HG03175 (cell line): ENCODE measurements around the gene FAM222A.

Experiments
- ATAC-seq: cut with Tn5 transposase; IDR thresholded peaks from one replicate; pipeline ENCODE4 v1.9.1; 2021; ENCODE audit warnings: mild to moderate bottlenecking, moderate library complexity; ENCODE audit not compliant: unreplicated experiment

Gene FAM222A

DNA sequence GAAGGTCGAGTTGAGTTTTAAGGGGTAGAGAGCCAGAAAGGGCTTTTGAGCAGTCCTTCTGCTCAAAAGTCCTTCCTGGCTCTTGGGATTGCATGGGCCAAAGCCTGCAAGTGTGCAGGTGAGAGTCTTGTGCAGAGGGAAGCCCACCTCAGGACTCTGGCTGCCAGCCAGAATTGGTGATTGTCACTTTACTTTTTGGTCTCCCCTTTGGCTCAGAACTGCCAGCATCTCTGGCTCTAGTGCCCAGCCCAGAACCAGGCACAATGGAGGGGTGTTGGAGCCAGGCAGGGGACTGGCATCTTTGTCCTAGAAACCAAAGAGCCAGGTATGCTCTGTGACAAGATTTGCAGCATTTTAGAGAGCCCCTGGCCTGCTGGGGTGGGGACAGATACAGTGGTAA is 23.5 kb downstream of the FAM222A start:
- no peak for ATAC-seq

DNA sequence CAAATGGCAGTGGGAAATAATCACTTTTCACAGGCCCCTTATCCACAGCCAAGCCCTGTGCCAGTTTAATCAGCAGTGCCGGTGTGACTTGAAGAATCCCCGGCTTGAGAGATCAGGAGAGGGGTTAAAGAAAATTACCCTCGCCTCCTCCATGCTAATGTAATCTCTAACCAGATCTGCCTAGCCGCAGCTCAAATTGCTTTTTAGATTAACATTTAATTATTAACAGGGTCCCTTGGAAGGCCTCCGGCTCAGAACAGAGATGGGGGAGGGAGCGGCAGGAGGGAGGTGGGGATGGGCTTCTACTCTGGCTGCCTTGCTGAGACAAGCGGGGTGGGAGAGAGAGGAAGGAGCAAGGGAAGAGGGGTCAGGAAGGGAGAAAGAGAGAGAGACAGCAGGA is 24.0 kb downstream of the FAM222A start:
- no peak for ATAC-seq

DNA sequence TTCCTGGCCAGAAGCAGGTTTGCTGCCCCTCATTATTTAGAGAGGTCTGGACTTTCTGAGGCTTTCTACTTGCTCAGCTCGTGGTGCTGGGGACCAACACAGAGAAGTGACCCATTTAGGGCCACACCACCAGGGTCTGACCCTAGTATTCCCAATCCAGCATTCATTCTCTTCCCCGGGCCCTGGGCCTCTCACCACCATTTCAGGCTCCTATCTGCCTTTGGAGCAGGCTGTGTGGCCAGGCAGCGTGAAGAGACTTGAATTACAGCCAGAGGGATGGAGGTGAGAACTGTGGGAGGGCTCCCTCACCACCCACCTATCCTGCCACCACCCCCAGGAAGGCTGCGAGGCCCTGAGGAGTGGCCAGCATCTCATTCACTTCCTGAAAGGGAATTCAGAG is 24.6 kb downstream of the FAM222A start:
- no peak for ATAC-seq

DNA sequence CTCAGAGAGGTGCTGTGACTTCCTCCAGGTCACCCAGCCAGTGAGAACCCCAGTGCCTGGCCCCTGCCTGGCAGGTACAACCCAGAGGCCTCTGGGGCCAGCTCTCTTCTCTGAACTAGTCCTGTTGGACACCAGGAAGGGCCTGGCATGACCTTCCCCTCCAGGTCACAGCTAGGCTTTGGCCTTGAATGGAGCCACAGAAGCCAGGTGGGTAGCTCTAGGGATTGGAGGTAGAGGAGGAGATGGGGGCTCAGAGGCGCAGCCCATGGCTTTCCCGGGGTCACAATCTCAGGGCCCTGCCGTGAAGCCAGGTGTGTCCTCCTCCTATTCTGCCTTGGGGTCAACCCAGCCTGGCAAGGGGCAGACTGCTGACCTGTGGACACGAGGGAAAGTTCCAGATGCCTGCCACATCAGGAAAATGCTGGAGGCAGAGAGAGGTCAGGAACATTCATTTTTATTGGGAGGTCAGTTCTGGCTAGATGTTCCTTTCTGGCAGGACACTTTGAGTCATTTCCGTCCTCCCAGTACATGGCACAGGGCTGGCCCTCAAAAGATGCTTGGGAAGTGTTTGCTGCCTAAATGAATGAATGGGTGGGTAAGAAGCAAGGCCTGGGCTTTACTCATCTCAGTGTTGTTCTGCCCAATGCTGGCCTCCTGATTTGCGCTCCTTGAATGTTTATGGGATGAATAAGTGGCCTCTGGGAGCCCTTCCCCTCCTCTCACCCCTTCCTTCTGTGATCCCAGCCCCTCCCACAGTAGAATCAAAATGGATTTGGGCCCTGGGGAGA is 25.4 kb downstream of the FAM222A start:
- no peak for ATAC-seq

DNA sequence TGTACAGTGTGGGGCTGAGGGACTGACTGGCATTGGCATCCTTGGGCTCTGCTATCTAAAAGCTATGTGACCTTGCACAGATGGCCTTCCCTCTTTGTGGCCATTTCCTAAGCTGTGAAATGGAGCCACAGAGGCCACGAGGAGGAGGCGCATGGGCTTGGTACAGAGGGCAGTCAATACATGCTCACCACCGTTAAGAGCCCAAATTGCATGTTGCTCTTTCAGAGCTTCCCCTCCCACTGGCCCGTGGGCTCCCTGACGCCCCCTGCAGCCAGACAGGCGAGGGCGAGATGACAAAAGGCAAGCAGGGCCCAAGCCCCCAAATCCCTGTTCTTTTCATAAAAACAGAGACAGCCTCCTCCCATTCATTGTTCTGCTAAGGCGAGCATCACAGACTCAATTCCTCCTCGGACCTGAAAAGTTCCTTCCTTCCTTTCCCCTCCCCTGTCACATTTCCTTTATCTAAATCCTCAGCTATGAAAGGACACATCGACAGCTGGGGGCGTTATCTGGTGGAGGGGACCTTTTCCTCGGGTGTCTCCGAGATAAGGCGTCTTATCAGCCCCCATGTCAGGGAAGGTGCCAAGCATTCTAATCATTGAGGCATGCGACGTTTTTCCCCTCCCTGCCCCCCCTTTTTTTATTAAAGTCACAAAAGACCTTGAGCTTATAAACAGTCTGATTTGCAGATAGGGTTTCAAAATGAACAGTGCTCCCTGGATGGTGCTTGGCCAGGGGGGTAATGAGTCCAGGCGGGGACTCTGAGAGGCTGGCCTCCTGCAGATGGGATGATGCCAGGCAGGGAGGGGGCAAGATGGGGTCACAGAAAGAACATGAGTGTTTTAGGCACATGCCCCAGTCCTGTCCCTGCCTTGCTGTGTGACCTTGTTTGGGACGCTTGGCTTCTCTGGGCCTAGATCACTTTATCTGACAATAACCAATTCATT is 26.4 kb downstream of the FAM222A start:
- no peak for ATAC-seq

DNA sequence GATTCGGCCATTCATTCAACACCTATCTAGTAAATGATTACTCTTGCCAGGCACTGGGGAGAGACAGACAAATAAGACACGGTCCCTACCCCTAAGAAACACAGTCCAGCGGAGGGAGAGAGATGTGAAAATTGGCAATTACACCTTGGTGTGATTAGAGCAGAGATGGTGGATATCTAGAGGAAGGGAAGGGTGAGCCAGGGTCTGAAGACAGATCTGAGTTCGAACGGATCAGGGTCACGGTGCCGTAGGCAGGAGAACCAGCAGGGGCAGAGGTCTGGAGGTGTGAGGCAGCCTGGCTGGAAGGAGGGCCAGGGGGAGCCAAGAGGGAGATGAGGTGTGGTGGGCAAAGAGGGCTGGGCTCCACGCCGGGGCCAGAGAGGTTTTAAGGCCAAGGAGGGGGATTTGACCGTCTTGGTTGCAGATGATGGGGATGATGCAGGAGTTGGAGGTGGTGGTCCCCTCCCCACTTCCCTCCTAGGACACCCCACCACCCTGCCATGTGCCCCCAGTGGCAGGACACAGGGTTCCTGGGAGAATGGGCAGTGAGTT is 27.1 kb downstream of the FAM222A start:
- ATAC-seq, result no peak

DNA sequence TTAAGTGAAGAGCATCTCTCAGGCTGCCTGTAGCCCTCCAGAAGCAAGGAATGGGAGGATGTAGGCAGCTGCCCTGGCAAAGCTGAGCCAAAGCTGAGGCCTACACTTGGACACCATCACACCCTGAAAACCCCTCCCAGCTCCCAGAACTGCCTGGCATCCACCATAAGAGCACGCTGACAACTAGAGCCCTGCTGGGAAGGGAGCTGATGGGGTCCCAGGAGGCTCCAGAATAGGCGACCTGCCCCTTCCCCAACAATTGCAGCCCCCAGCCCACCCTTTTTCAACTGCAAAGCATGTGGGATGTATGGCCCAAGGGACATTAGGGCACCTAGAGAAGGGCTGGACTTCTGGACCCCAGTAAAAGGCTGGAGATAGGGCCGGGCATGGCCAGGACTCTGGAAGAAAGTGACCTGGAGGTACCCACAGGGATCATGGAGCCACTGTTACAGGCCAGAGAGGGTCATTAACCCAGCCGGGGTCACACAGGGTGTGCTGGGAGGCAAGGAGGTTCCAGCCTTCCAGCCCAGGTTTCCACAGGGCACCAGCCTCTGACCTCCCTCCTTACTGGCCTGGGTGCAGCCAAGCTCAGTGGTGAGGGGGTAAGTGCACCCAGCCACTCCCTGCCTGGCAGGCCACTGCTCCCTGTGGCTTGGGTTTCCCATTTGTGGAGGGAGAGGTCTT is 27.8 kb downstream of the FAM222A start:
- ATAC-seq, result no peak

DNA sequence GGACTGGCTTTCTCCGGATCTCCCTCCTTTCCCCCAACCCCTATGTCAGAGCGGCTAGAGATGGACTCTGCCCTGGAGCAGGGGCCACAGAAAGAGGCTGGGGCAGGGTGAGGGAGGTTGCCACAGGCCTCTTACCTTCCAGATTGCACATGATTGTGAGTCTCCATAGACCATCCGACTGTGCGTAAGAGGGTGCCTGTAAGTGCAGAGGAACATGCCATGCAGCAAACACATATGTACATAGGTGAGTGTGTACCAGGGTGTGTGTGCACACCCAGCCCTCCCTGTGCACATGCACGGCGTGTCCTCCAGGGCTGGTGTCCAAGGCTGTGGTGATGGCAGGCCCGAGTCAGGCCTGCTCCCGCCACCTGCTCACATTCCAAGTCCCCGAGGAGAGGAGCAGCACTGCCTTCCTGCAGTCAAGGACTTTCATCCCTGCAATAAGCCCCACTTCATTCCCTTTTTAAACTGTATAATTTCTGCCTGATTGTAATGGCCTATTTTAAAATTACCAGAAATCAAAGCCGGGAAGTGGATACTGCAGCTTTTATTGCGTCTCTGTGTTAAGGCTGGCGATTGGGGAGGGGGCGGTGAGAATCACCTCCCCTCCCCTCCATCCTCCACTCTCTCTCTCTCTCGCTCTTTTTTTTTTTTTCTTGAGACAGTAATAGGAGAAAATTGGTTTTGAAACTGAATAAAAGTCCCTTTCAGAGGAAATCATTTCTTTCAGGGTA is 28.5 kb downstream of the FAM222A start:
- ATAC-seq, result no peak

DNA sequence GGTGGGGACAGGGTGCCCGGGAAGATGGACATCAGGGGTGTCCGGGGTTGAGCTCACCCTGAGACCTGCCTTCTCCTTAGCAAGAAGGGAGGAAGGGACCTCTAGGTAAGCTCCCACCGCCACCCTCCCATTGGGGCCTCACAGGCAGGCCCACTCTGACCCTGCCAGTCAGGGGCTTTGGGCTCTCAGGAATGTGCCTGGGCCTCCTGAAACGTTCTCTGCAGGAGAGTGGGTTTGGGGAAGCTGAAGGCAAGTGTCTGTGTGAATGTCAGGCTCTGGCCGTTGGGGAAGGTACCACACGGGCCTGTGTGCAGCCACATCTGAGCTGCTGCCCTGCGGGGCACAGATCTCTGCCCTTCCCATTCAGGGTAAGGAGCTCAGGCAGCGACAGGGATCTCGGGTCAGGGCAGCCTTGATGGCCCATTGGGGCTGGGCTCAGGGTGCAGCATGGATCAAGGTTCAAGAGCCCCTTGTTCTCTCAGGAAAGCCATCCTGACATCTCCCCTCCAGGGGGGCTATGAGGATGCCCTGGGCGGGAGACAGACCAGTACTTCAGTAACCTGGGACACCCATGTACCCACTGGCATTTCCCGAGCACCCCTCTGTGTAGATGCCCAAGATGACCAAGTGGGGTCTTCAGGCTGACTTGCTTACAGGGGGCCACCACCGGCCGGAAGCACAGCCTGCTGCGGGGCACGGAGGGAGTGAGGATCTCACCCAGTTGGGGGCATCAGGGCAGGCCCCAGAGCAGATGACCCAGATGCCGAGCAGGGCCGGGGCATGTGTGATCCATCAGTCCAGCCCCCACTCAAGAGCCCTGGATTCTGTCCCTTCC is 29.7 kb downstream of the FAM222A start:
- no peak for ATAC-seq

DNA sequence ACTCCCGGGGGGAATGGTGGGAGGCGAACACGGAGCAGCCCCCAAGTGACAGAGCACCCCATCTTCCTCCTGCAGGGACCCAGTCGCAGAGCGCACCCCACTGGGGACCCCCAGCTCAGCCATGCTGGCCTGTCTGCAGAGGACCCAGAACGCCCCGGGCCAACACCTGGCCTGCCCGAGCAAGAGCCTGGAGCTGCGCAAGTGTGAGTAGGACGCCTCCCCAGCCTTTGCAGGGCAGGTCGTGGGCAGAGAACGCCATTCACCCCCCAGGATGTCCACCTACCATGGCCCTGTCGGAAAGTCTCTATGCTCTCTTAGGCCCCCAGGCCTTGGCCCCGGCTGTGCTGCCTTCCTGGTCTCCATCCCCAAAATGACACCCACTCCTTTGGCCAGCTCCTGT is 30.4 kb downstream of the FAM222A start:
- ATAC-seq, result no peak

DNA sequence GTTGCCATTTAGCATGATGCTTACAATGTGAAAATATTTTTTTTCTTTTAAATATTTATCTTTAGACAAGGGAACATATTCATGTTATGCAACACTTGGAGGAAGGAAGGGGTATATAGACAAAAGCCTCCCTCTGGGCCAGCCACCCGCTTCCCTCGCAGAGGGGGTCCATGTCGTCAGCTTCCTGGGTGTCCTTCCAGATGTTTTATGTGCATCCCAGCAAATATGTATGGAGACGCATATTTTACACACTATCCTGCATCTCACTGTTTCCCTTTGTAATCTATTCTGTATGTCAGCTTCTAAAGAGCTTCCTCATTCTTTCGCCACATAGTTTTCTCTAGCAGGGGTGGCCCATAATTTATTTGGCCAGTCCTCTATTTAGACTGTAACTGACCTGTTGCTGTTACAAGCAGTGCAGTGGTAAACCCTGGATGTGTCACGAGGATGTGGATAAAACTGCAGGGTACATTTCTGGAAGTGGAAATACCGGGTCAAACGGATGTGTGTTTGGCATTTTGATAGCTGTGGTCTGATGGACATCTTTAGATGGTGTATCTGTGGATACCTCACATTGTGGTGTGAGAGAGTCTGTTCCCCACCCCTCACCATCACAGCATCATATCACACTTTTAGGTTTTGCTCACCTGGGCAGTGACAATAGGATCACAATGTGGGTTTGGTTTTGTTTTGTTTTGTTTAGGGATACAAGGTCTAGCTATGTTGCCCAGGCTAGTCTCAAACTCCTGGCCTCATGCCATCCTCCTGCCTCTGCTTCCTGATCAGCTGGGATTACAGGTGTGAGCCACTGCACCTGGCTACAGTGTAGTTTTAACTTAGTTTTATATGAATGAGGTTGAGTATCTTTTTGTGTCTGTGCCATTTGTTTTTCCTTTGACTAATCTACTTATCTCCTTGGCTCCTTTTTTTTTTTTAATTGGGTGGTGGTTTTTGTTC is 31.6 kb downstream of the FAM222A start:
- ATAC-seq, result no peak

DNA sequence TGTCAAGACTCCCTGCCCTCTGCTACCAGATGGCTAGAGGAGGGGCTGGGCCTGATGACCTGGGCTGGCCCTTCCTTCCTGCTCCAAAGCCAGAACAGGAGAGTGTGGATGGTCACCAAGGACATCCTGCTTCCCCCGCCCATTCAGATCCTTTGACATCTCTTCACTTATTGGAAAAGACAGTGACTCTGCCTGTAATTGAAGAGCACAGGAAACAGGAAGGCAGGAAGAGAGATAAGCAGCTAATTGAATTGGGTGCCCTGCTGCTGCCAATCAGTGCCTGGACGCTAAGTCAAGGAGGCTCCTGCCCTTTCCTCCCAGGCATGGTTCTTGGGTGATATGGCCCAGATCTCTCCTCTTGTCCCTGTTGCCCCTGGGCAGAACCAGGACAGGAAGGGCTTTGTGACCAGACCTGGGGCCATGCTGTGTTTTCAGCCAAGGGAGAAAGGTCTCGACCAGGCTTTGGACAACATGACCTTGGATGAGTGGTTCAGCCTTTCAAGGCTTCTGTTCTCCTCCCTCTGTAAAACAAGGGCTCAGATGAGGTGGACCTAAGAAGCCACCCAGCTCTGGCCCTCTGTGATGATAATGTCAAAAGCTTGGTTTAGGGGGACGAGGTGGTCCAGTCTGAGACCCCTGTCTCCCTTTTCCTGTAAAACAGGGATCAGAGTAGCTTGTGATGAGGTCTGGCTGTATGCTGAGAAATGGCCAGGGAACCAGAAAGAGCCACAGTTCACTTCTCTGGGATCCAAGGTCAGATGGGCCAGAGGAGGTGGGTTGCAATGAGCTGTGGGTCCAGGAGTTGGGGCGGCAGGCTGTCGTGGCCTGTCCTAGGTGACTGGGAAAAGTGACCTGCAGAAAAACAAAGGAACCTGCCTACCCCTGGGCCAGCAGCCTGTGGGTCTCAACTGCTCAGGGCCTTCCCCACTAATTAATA is 38.8 kb downstream of the FAM222A start:
- ATAC-seq, result no peak

DNA sequence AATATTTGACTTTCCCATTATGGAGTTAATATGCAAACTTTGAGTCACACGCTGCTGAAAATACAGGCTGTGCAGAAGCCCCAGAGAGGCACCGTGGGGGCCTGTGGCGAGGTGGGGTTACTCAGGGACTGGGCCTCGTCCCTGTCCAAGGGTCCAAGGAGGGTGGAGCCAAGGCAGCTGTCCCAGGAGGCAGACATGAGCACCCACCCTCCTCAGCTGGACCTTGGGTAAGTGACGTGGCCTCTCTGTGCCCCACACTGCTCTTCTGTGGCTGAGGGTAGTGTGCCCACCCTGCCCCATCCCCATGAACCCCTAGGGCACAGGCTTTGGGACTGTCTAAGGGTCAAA is 39.4 kb downstream of the FAM222A start:
- no peak for ATAC-seq

DNA sequence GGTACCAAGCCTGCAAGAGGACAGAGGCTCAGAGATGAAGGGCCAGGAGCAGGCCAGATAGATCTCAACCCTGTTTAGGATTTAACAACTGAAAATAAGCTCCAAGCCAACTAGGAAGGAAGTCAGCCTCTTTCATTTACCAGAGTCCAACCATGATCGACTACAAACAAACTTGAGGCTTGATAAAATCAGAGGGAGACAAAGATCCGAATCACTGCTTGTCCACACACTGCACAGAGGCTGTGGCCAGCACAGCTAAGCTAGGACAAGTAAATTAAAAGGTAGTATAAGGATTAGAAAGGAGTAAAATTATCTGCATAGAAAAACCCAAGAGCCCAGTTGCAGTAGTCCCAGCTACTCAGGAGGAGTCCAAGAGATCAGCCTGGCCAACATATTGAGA is 40.3 kb downstream of the FAM222A start:
- no peak for ATAC-seq

DNA sequence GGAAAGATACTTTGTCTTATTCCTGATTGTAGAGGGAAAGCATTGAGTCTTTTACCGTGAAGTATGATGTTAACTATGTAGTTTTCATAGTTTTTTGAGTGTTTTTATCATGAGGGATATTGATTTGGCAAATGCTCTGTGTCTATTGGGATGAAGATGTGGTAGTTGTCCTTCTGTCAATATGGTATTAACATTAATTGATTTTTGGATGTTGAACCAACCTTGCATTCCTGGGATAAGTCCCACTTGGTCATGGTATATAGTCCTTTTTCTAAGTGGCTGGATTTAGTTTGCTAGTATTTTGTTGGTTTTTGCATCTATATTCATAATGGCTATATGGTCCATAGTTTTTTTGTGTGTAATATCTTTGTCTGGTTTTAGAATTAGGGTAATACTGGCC is 42.8 kb downstream of the FAM222A start:
- ATAC-seq, result no peak

DNA sequence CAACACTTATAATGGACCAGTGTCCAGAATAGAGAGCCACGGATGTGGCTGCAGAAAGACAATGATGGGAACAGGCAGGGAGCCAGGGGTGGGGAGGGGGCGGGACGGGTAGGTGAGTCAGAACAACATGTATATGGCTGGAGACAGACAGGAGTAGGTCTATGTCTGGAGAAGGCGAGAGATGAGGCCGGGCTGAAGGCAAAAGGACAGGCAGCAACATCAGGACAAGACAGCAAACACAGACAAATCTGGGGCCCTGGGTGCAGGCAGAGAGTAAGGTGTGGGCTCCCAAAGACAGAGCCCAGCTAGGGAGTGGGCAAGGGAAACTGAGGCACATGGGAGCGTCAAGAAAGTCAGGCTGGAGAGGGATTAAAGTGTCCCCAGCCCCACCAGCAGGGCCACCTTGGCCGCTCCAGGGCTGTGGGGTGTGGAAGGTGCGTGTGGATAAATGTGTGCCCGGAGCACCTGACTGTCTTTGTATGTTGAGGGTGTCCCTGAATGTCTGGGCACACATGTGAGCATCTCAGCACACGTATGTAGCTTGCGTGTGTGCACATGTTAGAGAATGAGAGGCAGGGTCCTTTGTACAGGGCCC is 44.1 kb downstream of the FAM222A start:
- ATAC-seq, result no peak
